ENCODE data around the gene RPS6KA1. TPM values are rescaled to one million over a fixed set of nuclear protein-coding genes. Genes with fewer than 3 reads are reported as not detected.

RPS6KA1 gene
- total and polyA plus RNA-seq, 2 experiments from 2014 or later = 1.2 to 1.7 TPM

DNA sequence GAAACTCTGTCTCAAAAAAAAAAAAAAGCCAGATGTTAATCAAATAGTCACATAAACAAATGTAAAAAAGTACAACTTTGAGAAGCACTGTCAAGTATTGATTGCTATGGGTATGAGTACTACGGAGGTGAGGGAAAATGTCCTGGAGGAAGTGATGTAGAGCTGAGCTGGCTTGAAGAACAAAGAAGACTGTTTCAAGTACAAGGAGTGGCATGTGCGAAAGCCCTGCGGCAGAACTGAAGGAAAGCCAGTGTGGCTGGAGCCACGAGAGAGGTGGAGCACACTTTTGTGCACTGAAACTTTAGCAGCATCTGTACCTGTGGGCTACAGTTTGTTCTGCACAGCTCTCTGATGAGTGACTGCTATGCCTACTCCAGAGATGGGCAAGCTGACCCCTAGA is 5.4 kb upstream of the RPS6KA1 start:
- H3K9me2 ChIP-seq (ENCODE audit: insufficient read depth) = no peaks in the 10 kb centered on the region
- H2AFZ ChIP-seq = no peak overlapping the region
- H3K4me1 ChIP-seq (ENCODE audit: insufficient read depth) = no peaks in the 10 kb centered on the region
- 92 to 97% methylated on average over 4 of the region's 4 CpGs for WGBS, 2 experiments (ENCODE audit: low coverage in 1 of 2, low lambda C conversion rate in 2 of 2, missing lambda C conversion rate in 2 of 2)
- H4K20me1 ChIP-seq (ENCODE audit: insufficient read depth) = no peaks in the 10 kb centered on the region
- no peaks in the 10 kb centered on the region for H3K79me2 ChIP-seq (ENCODE audit: insufficient read depth)
- H3K9ac ChIP-seq = no peak overlapping the region
- H3K27me3 ChIP-seq (replicated peaks; ENCODE audit: insufficient read depth) = 0 out of 2 replicates have a peak, but pooled peaks cover 4% of the 10 kb centered on the region
- no peak overlapping the region for H3K4me2 ChIP-seq (ENCODE audit: unreplicated experiment)
- in situ Hi-C loops (cut with MboI) = no loop called here
- no peaks in the 10 kb centered on the region for H3F3A ChIP-seq (ENCODE audit: insufficient read depth)
- no peak overlapping the region for H3K27ac ChIP-seq
- H3K4me3 ChIP-seq = no peak overlapping the region
- H3K36me3 ChIP-seq (ENCODE audit: low read depth) = no peaks in the 10 kb centered on the region
- no peak for DNase-seq
- TF ChIP-seq EZH2 (IDR thresholded peaks at IDR 0.05; ENCODE audit: insufficient read depth, poor library complexity, severe bottlenecking) (no peak), EZH2phosphoT487 (IDR thresholded peaks at IDR 0.05; ENCODE audit: insufficient read depth, low read depth) (no peak)
- no peaks in the 10 kb centered on the region for H3K9me3 ChIP-seq (ENCODE audit: low read depth)

DNA sequence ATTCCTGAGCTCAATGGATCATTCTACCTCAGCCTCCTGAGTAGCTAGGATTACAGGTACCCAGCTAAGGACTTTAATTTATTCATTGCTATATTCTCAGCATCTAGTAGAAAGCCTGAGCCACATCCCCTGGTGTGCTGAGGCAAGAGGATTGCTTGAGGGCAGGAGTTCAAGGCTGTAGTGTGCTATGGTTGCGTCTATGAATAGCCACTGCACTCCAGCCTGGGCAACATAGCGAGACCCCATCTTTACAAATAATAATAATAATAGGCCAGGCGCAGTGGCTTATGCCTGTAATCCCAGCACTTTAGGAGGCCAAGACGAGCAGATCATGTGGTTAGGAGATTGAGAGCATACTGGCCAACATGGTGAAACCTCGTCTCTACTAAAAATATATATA is 3.3 kb upstream of the RPS6KA1 start:
- WGBS, 2 experiments (ENCODE audit: low coverage in 1 of 2, low lambda C conversion rate in 2 of 2, missing lambda C conversion rate in 2 of 2) = 74 to 75% methylated on average over 5 of the region's 5 CpGs
- H3K9me2 ChIP-seq (ENCODE audit: insufficient read depth) = no peaks in the 10 kb centered on the region
- no peak overlapping the region for H3K9ac ChIP-seq
- no peaks in the 10 kb centered on the region for H3K9me3 ChIP-seq (ENCODE audit: low read depth)
- no peak overlapping the region for H2AFZ ChIP-seq
- H3K27me3 ChIP-seq (replicated peaks; ENCODE audit: insufficient read depth) = 0 out of 2 replicates have a peak, but pooled peaks cover 4% of the 10 kb centered on the region
- no peaks in the 10 kb centered on the region for H3K4me1 ChIP-seq (ENCODE audit: insufficient read depth)
- H3K27ac ChIP-seq = no peak overlapping the region
- no peak for TF ChIP-seq EZH2phosphoT487 (IDR thresholded peaks at IDR 0.05; ENCODE audit: insufficient read depth, low read depth)
- no peak for TF ChIP-seq EZH2 (IDR thresholded peaks at IDR 0.05; ENCODE audit: insufficient read depth, poor library complexity, severe bottlenecking)
- no peak for DNase-seq
- no peaks in the 10 kb centered on the region for H3K79me2 ChIP-seq (ENCODE audit: insufficient read depth)
- no peaks in the 10 kb centered on the region for H3K36me3 ChIP-seq (ENCODE audit: low read depth)
- in situ Hi-C loops (cut with MboI) = no loop called here
- H3F3A ChIP-seq (ENCODE audit: insufficient read depth) = no peaks in the 10 kb centered on the region
- H4K20me1 ChIP-seq (ENCODE audit: insufficient read depth) = no peaks in the 10 kb centered on the region
- no peak overlapping the region for H3K4me2 ChIP-seq (ENCODE audit: unreplicated experiment)
- no peak overlapping the region for H3K4me3 ChIP-seq

DNA sequence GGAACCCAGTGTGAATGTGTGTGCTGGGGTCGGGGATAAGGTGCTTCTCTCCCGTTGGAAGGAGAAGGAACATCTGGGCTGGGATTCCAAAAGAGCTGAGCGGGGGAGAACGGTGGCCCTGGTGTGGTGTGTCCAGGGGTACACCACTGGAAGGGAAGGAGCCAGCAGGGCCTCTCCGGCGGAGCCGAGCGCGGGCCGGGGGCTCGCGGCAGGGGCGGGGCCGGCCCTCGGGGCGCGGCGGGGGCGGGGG is 231 bp upstream of the RPS6KA1 start:
- Histone ChIP-seq H3K79me2 (ENCODE audit: insufficient read depth) (no peaks in the 10 kb centered on the region), H3K9me3 (ENCODE audit: low read depth) (no peaks in the 10 kb centered on the region), H3K4me2 (ENCODE audit: unreplicated experiment) (peak overlapping the region; percentile 56), H3K27ac (no peak overlapping the region), H3K4me3 (peak overlapping the region; percentile 79), H3K4me1 (ENCODE audit: insufficient read depth) (no peaks in the 10 kb centered on the region), H2AFZ (peak overlapping the region; percentile 87), H3K9ac (no peak overlapping the region), H4K20me1 (ENCODE audit: insufficient read depth) (no peaks in the 10 kb centered on the region), H3K36me3 (ENCODE audit: low read depth) (no peaks in the 10 kb centered on the region), H3K9me2 (ENCODE audit: insufficient read depth) (no peaks in the 10 kb centered on the region), H3F3A (ENCODE audit: insufficient read depth) (no peaks in the 10 kb centered on the region), H3K27me3 (replicated peaks; ENCODE audit: insufficient read depth) (0 out of 2 replicates have a peak, but pooled peaks cover 4% of the 10 kb centered on the region)
- 0 to 4% methylated on average over 13 to 19 of the region's 19 CpGs for WGBS, 2 experiments (ENCODE audit: low coverage in 1 of 2, low lambda C conversion rate in 2 of 2, missing lambda C conversion rate in 2 of 2)
- TF ChIP-seq EZH2 (IDR thresholded peaks at IDR 0.05; ENCODE audit: insufficient read depth, poor library complexity, severe bottlenecking) = no peak
- TF ChIP-seq EZH2phosphoT487 (IDR thresholded peaks at IDR 0.05; ENCODE audit: insufficient read depth, low read depth) = no peak
- DNase-seq = no peak
- in situ Hi-C loops (cut with MboI) = no loop called here

DNA sequence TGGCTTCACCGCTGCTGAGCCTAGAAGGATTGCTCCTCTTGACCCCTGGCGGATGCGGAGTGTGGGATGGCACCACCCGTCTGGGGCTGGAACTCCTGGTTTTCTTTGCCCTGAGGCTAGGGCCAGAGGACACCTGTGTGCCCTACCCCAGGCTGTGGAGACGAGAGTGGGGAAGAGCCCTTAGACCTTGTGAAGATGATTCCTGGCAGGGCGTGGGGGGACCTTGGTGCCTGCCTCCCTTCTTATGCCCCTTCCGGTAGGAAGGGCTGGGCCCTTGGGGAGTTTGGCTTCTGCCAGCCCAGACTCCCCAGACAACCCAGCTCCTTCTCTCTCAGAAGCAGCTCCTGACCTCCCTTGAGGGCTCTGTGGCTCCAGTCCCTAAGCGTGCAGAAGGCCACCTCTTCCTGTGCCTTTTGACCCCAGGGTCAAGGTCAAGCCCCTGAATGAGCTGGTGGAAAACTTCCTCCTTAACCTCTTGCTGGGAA is 891 bp downstream of the RPS6KA1 start:
- no peak overlapping the region for H3K27ac ChIP-seq
- no peaks in the 10 kb centered on the region for H3K79me2 ChIP-seq (ENCODE audit: insufficient read depth)
- H3K27me3 ChIP-seq (replicated peaks; ENCODE audit: insufficient read depth) = no peaks in the 10 kb centered on the region
- 76 to 80% methylated on average over 8 of the region's 8 CpGs for WGBS, 2 experiments (ENCODE audit: low coverage in 1 of 2, low lambda C conversion rate in 2 of 2, missing lambda C conversion rate in 2 of 2)
- no peaks in the 10 kb centered on the region for H4K20me1 ChIP-seq (ENCODE audit: insufficient read depth)
- H2AFZ ChIP-seq = peak overlapping the region; percentile 73
- DNase-seq = no peak
- peak overlapping the region; percentile 79 for H3K4me3 ChIP-seq
- no peaks in the 10 kb centered on the region for H3K9me3 ChIP-seq (ENCODE audit: low read depth)
- H3K4me2 ChIP-seq (ENCODE audit: unreplicated experiment) = peak overlapping the region; percentile 56
- H3K9me2 ChIP-seq (ENCODE audit: insufficient read depth) = no peaks in the 10 kb centered on the region
- no peaks in the 10 kb centered on the region for H3F3A ChIP-seq (ENCODE audit: insufficient read depth)
- no peaks in the 10 kb centered on the region for H3K36me3 ChIP-seq (ENCODE audit: low read depth)
- in situ Hi-C loops (cut with MboI) = no loop called here
- TF ChIP-seq EZH2phosphoT487 (IDR thresholded peaks at IDR 0.05; ENCODE audit: insufficient read depth, low read depth) (no peak), EZH2 (IDR thresholded peaks at IDR 0.05; ENCODE audit: insufficient read depth, poor library complexity, severe bottlenecking) (no peak)
- peak overlapping the region; percentile 62; the same call in 1 of the 2 replicates for H3K9ac ChIP-seq
- H3K4me1 ChIP-seq (ENCODE audit: insufficient read depth) = no peaks in the 10 kb centered on the region

Measured in GM23248 (cell line).